Measurements from ENCODE around the gene SYNCRIP. TPM values are rescaled to one million over a fixed set of nuclear protein-coding genes. Genes with fewer than 3 reads are reported as not detected.
"Not testable (repeated sequence)": the region's sequence is repeated elsewhere in the genome, so short reads cannot be mapped to it uniquely, and the experiment has no call there.

Gene SYNCRIP
- polyA plus RNA-seq, 2 donors: 34.2 to 56.3 TPM

DNA sequence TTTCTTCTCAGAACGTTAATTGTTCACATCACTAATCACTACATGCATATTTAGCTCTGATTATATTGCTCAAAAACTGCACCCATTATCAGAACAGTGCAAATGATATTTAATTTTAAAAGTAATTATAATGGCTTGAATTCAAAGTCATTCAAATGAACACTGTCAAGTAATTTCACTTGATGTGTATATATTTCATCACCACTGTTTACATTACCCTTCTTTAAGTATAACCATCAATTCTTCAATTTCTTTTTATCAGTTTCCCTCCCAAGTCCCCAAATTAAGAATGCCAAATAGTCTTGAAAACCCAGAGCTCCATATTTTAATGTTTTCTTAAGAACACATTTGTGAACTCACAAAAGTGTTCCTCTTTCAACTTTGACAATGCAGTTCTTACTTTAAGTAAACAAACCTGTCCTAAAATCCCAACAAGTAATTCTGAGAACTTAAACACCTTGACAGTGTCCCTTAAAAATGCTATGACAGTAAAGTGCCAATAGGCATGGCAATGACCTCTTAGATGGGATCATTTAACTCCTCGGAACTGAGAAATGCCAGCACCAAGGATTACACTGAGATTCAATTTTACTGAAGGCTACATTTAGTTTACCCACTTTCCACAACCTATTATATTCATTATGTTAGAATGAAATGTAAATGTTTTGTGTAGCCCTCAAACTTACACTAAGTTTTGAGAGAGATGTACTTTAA lies 32.3 kb downstream of the SYNCRIP start:
- Histone ChIP-seq H3K36me3 (ENCODE audit: control insufficient read depth in 2 of 2, insufficient read depth in 2 of 2, low read length in 1 of 2) (peaks cover 4% of the 10 kb centered on the region in 2 donors), H3K9me3 (ENCODE audit: control insufficient read depth in 2 of 2, insufficient read depth in 1 of 2, low read depth in 1 of 2, low read length in 1 of 2) (no peaks in the 10 kb centered on the region), H3K27me3 (ENCODE audit: control insufficient read depth in 1 of 2, insufficient read depth in 2 of 2, low read length in 2 of 2) (no peaks in the 10 kb centered on the region), H3K4me1 (ENCODE audit: control insufficient read depth in 2 of 2, insufficient read depth in 2 of 2, low read length in 1 of 2) (no peaks in the 10 kb centered on the region), H3K4me3 (ENCODE audit: low read depth in 1 of 2, low read length in 2 of 2) (no peak overlapping the region), H3K27ac (ENCODE audit: low read depth in 2 of 2, low read length in 1 of 2) (no peak overlapping the region)
- 87 to 88% methylated on average over 2 of the region's 2 CpGs for WGBS, 2 donors

DNA sequence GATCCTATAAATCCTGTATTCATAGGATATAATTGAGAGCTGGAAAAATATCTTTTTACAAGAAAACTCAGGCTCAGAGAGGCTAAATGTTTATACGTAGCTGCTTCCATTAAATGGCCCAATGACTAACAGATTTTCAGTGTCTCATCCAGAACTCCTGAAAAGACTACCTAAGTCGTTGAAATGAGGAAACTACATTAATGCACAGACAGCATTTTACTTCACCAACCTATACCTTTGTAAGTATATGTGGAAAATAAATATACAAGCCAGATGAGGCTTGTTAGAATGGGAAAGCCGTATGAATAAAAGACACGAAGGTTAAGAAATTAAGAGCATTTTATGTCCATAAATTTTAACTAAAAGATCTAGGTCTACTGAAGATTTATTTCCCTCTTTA lies 40.6 kb downstream of the SYNCRIP start:
- H3K36me3 ChIP-seq (ENCODE audit: control insufficient read depth in 2 of 2, insufficient read depth in 2 of 2, low read length in 1 of 2): no peaks in the 10 kb centered on the region
- no peaks in the 10 kb centered on the region for H3K4me1 ChIP-seq (ENCODE audit: control insufficient read depth in 2 of 2, insufficient read depth in 2 of 2, low read length in 1 of 2)
- H3K4me3 ChIP-seq (ENCODE audit: low read depth in 1 of 2, low read length in 2 of 2): no peak overlapping the region
- H3K9me3 ChIP-seq (ENCODE audit: control insufficient read depth in 2 of 2, insufficient read depth in 1 of 2, low read depth in 1 of 2, low read length in 1 of 2): no peaks in the 10 kb centered on the region
- 82 to 85% methylated on average over 4 of the region's 4 CpGs for WGBS, 2 donors
- H3K27ac ChIP-seq (ENCODE audit: low read depth in 2 of 2, low read length in 1 of 2): no peak overlapping the region
- H3K27me3 ChIP-seq (ENCODE audit: control insufficient read depth in 1 of 2, insufficient read depth in 2 of 2, low read length in 2 of 2): no peaks in the 10 kb centered on the region

DNA sequence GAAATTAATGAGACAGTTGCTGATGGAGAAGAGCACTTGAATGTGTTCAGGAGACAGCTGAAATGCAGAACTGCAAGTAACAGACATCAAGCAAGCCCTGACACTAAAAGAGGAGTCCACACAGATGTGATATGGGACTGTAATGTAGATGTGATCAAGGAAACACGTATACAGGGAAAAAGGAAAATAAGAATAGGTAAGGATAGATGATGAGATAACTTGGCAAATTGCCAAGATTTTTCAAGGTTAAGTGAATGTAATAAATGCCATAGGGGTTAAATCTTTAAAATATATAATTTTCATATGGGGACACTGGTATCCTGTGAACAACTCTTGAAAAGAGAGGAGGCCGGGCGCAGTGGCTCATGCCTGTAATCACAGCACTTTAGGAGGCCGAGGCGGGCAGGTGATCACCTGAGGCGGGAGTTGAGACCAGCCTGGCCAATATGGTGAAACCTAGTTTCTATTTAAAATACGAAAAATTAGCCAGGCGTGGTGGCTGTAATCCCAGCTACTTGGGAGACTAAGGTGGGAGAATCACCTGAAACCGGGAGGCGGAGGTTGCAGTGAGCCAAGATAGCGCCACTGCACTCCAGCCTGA lies 41.9 kb downstream of the SYNCRIP start:
- no peaks in the 10 kb centered on the region for H3K36me3 ChIP-seq (ENCODE audit: control insufficient read depth in 2 of 2, insufficient read depth in 2 of 2, low read length in 1 of 2)
- H3K27ac ChIP-seq (ENCODE audit: low read depth in 2 of 2, low read length in 1 of 2): no peak overlapping the region
- H3K4me3 ChIP-seq (ENCODE audit: low read depth in 1 of 2, low read length in 2 of 2): no peak overlapping the region
- 84 to 85% methylated on average over 11 of the region's 11 CpGs for whole genome bisulfite sequencing, 2 donors
- H3K9me3 ChIP-seq (ENCODE audit: control insufficient read depth in 2 of 2, insufficient read depth in 1 of 2, low read depth in 1 of 2, low read length in 1 of 2): no peaks in the 10 kb centered on the region
- H3K27me3 ChIP-seq (ENCODE audit: control insufficient read depth in 1 of 2, insufficient read depth in 2 of 2, low read length in 2 of 2): no peaks in the 10 kb centered on the region
- no peaks in the 10 kb centered on the region for H3K4me1 ChIP-seq (ENCODE audit: control insufficient read depth in 2 of 2, insufficient read depth in 2 of 2, low read length in 1 of 2)

DNA sequence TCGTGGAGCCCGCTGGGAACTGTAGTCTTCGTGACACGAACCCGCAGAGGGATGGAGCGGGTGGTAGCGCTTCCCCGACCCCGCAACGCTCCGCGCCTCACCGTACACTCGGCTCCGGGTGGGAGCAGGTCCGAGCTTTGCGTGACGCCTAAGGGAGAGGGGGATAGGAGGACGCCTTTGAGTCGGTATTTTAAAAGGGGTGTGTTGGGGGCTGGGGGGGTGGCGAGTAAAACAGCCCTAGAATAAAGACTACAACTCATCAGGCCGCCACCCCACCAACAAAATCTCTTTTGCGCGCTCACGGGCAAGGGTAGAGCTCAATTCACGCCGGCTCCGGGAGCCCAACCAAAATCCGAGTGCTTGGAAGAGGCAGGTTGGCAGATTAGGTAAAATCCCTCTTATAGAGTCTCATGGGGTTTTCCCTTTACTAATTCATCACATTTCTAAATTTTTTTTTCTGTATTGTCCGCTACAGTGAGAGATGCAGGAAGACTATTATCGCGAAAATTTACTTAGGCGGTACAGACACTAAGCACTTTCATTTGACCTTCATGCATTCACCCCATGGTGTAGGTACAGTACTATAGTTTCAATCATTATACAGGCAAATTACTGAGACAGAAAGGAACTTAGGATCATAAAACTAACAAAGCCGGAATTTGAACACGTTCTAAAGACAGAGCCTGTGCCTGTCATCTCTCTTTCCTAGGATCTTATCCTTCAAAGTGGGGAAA lies 48.3 kb downstream of the SYNCRIP start:
- H3K27me3 ChIP-seq (ENCODE audit: control insufficient read depth in 1 of 2, insufficient read depth in 2 of 2, low read length in 2 of 2): no peaks in the 10 kb centered on the region
- peak overlapping the region; percentile 66 to 88 for H3K4me3 ChIP-seq (ENCODE audit: low read depth in 1 of 2, low read length in 2 of 2)
- H3K36me3 ChIP-seq (ENCODE audit: control insufficient read depth in 2 of 2, insufficient read depth in 2 of 2, low read length in 1 of 2): no peaks in the 10 kb centered on the region
- peak overlapping the region; percentile 98 for H3K27ac ChIP-seq (ENCODE audit: low read depth in 2 of 2, low read length in 1 of 2)
- 1% methylated on average over 35 of the region's 35 CpGs for WGBS, 2 donors
- H3K9me3 ChIP-seq (ENCODE audit: control insufficient read depth in 2 of 2, insufficient read depth in 1 of 2, low read depth in 1 of 2, low read length in 1 of 2): no peaks in the 10 kb centered on the region
- H3K4me1 ChIP-seq (ENCODE audit: control insufficient read depth in 2 of 2, insufficient read depth in 2 of 2, low read length in 1 of 2): no peaks in the 10 kb centered on the region

DNA sequence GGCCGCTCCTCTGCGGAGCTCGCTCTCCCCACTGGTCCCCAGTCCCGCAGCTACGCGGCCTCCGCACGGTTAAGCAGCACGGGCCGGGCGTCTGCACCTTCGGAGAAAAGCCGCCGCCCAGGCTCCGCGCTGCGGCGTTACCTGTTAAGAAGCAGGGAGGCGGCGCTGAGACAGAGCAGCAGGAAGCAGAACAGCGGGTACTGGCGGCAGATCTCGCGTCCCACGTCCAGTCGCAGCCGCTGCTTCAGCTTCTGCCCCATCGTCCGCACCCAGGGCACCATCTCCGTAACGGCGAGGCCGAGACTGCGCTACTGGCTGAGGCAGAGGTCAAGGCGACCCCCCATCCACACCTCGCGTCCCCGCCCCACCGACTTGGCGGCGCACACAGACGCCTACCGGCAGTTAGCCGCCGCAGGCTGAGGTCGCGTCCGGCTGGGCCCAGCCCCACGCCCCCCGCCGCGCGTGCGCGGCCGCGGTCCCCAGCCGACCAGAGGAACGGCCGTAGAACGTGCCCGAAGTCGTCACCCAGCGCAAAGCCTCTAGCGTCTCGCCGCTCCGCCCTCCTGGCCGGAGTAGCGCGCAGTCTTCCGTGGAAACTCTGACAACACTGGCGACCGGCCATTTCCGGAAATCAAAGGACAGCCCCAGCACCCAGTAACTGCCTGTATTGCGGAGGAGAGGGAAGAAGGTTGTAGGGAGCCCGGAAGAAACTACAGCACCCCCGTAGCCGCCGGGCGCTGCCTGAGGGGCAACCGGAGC lies 49.1 kb downstream of the SYNCRIP start, which contains the start of gene SNX14:
Gene SNX14 (minus strand): TSS at position 421 of the 759 bp plus-strand sequence. CDS start 140 bp downstream, at position 281.
- Histone ChIP-seq H3K36me3 (ENCODE audit: control insufficient read depth in 2 of 2, insufficient read depth in 2 of 2, low read length in 1 of 2) (no peaks in the 10 kb centered on the region), H3K27ac (ENCODE audit: low read depth in 2 of 2, low read length in 1 of 2) (peak within 1 kb of the TSS; percentile 98), H3K9me3 (ENCODE audit: control insufficient read depth in 2 of 2, insufficient read depth in 1 of 2, low read depth in 1 of 2, low read length in 1 of 2) (no peaks in the 10 kb centered on the region), H3K4me1 (ENCODE audit: control insufficient read depth in 2 of 2, insufficient read depth in 2 of 2, low read length in 1 of 2) (no peaks in the 10 kb centered on the region), H3K27me3 (ENCODE audit: control insufficient read depth in 1 of 2, insufficient read depth in 2 of 2, low read length in 2 of 2) (no peaks in the 10 kb centered on the region), H3K4me3 (ENCODE audit: low read depth in 1 of 2, low read length in 2 of 2) (peak within 1 kb of the TSS; percentile 66 to 88)
- WGBS, 2 donors: 0 to 1% methylated on average over 82 of the region's 82 CpGs

DNA sequence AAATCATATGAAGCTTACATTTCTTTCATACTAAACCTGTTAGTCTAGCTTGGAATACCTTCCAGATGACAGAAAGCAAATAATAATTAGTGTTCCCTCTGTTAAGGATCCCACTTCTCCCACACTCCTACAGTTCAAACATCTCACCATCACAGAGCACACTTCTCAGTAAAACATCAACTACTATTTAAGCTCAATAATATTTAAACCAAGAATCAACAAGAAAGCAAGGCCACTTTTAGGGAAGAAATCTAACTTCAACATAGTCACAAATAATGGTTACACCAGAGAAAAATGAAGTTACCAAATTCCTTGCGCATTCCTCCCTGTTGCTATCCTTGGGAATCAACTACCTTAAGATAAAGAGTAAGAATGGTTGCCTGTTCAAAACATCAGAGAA lies 50.7 kb downstream of the SYNCRIP start:
- H3K27me3 ChIP-seq (ENCODE audit: control insufficient read depth in 1 of 2, insufficient read depth in 2 of 2, low read length in 2 of 2): no peaks in the 10 kb centered on the region
- H3K4me1 ChIP-seq (ENCODE audit: control insufficient read depth in 2 of 2, insufficient read depth in 2 of 2, low read length in 1 of 2): no peaks in the 10 kb centered on the region
- no peaks in the 10 kb centered on the region for H3K9me3 ChIP-seq (ENCODE audit: control insufficient read depth in 2 of 2, insufficient read depth in 1 of 2, low read depth in 1 of 2, low read length in 1 of 2)
- H3K4me3 ChIP-seq (ENCODE audit: low read depth in 1 of 2, low read length in 2 of 2): no peak overlapping the region
- 93 to 99% methylated on average over 1 of the region's 1 CpG for WGBS, 2 donors
- no peak overlapping the region for H3K27ac ChIP-seq (ENCODE audit: low read depth in 2 of 2, low read length in 1 of 2)
- H3K36me3 ChIP-seq (ENCODE audit: control insufficient read depth in 2 of 2, insufficient read depth in 2 of 2, low read length in 1 of 2): no peaks in the 10 kb centered on the region

DNA sequence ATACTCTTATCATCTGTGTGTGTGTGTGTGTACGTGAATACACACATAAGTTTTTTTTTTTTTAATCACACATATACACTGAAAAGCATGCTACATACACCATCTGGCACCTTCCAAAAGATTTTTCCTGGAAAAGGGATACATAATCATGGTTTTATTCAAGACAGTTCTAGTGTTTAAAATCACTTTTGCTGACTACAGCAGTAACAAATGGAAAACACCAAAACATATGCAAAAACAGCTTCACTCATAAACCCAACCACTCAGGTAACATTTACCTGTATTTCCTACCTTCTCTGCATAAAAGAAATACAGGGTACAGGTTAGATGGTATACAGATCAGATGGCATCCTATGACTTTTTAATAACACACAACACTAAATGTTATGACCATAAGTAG lies 51.5 kb downstream of the SYNCRIP start:
- Histone ChIP-seq H3K36me3 (ENCODE audit: control insufficient read depth in 2 of 2, insufficient read depth in 2 of 2, low read length in 1 of 2) (no peaks in the 10 kb centered on the region), H3K4me3 (ENCODE audit: low read depth in 1 of 2, low read length in 2 of 2) (no peak overlapping the region), H3K4me1 (ENCODE audit: control insufficient read depth in 2 of 2, insufficient read depth in 2 of 2, low read length in 1 of 2) (no peaks in the 10 kb centered on the region), H3K27ac (ENCODE audit: low read depth in 2 of 2, low read length in 1 of 2) (no peak overlapping the region), H3K27me3 (ENCODE audit: control insufficient read depth in 1 of 2, insufficient read depth in 2 of 2, low read length in 2 of 2) (no peaks in the 10 kb centered on the region), H3K9me3 (ENCODE audit: control insufficient read depth in 2 of 2, insufficient read depth in 1 of 2, low read depth in 1 of 2, low read length in 1 of 2) (no peaks in the 10 kb centered on the region)
- 94 to 96% methylated on average over 1 of the region's 1 CpG for WGBS, 2 donors

DNA sequence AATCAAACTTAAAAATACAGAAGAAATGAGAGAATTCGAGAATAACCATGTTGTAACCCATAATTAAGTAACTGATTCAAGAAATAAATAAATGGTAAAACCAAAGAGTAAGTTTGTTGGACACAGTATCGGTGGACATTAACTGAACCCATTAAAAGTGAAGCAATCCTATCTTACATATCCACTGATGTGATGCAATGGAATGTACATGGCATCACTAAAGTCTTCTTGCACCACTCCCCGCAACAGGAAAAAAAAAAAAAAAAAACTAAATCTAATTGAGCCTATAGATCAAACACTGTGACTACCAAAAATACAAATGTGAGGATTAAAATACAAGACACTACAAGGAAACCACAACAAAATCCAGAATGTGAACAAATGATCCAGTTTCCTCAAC lies 56.9 kb downstream of the SYNCRIP start:
- H3K36me3 ChIP-seq (ENCODE audit: control insufficient read depth in 2 of 2, insufficient read depth in 2 of 2, low read length in 1 of 2): no peaks in the 10 kb centered on the region
- no peaks in the 10 kb centered on the region for H3K27me3 ChIP-seq (ENCODE audit: control insufficient read depth in 1 of 2, insufficient read depth in 2 of 2, low read length in 2 of 2)
- no peaks in the 10 kb centered on the region for H3K4me1 ChIP-seq (ENCODE audit: control insufficient read depth in 2 of 2, insufficient read depth in 2 of 2, low read length in 1 of 2)
- H3K9me3 ChIP-seq (ENCODE audit: control insufficient read depth in 2 of 2, insufficient read depth in 1 of 2, low read depth in 1 of 2, low read length in 1 of 2): no peaks in the 10 kb centered on the region
- no peak overlapping the region for H3K27ac ChIP-seq (ENCODE audit: low read depth in 2 of 2, low read length in 1 of 2)
- no peak overlapping the region for H3K4me3 ChIP-seq (ENCODE audit: low read depth in 1 of 2, low read length in 2 of 2)
- WGBS, 2 donors: 89 to 93% methylated on average over 3 of the region's 3 CpGs

DNA sequence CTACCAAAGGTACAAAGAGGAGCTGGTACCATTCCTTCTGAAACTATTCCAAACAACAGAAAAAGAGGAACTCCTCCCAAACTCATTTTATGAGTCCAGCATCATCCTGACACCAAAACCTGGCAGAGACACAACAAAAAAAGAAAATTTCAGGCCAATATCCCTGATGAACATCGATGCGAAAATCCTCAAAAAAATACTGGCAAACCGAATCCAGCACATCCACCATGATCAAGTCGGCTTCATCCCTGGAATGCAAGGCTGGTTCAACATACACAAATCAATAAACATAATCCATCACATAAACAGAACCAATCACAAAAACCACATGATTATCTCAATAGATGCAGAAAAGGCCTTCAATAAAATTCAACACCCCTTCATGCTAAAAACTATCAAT lies 59.9 kb downstream of the SYNCRIP start:
- not testable (repeated sequence) for H3K4me3 ChIP-seq (ENCODE audit: low read depth in 1 of 2, low read length in 2 of 2); H3K36me3 ChIP-seq (ENCODE audit: control insufficient read depth in 2 of 2, insufficient read depth in 2 of 2, low read length in 1 of 2); H3K4me1 ChIP-seq (ENCODE audit: control insufficient read depth in 2 of 2, insufficient read depth in 2 of 2, low read length in 1 of 2); H3K27me3 ChIP-seq (ENCODE audit: control insufficient read depth in 1 of 2, insufficient read depth in 2 of 2, low read length in 2 of 2); H3K27ac ChIP-seq (ENCODE audit: low read depth in 2 of 2, low read length in 1 of 2); H3K9me3 ChIP-seq (ENCODE audit: control insufficient read depth in 2 of 2, insufficient read depth in 1 of 2, low read depth in 1 of 2, low read length in 1 of 2)
- 97 to 99% methylated on average over 4 of the region's 4 CpGs for WGBS, 2 donors
